Thymus (tissue), 11 donors: ENCODE data around the gene STPG2. TPM values are rescaled to one million over a fixed set of nuclear protein-coding genes. Genes with fewer than 3 reads are reported as not detected.

ENCODE experiments used
- DNase-seq, 9 donors: peaks; one replicate each; pipeline ENCODE4 v3.0.0-alpha.2; 2013; ENCODE audit warnings: low spot score in 9 of 9, low read depth in 6 of 9, missing footprints in 1 of 9
- H3K27ac ChIP-seq, 2 donors: one replicate each; pipeline ENCODE4 v1.5.1; 2013; ENCODE audit warnings: control low read depth in 1 of 2, low read depth in 1 of 2, low read length in 1 of 2, mild to moderate bottlenecking in 1 of 2, moderate library complexity in 1 of 2
- H3K27me3 ChIP-seq, 2 donors: one replicate each; pipeline ENCODE4 v1.5.1; 2013; ENCODE audit warnings: low read length in 1 of 2; ENCODE audit not compliant: control insufficient read depth in 2 of 2, insufficient read depth in 1 of 2
- H3K36me3 ChIP-seq, 2 donors: one replicate each; pipeline ENCODE4 v1.5.1; 2013; ENCODE audit warnings: low read length in 1 of 2, mild to moderate bottlenecking in 1 of 2, moderate library complexity in 1 of 2; ENCODE audit not compliant: control insufficient read depth in 2 of 2, insufficient read depth in 2 of 2
- H3K4me1 ChIP-seq, 2 donors: one replicate each; pipeline ENCODE4 v1.5.1; 2013; ENCODE audit warnings: low read length in 2 of 2; ENCODE audit not compliant: control insufficient read depth in 2 of 2, insufficient read depth in 2 of 2
- H3K4me3 ChIP-seq, 2 donors: one replicate each; pipeline ENCODE4 v1.5.1; 2013; ENCODE audit warnings: low read length in 2 of 2, control low read depth in 1 of 2, mild to moderate bottlenecking in 1 of 2
- H3K9me3 ChIP-seq, 2 donors: one replicate each; pipeline ENCODE4 v1.5.1; 2013; ENCODE audit warnings: low read length in 1 of 2, mild to moderate bottlenecking in 1 of 2; ENCODE audit not compliant: control insufficient read depth in 2 of 2, insufficient read depth in 1 of 2
- WGBS: extraction: QIAGEN DNeasy Blood & Tissue Kit; methylation state at CpG from one replicate; pipeline ENCODE4 v1.1.7; 2013; 5-methylcytosine and 5-hydroxymethylcytosine counted together
- polyA plus RNA-seq: library from polyadenylated mRNA; stranded (reverse); fragments of 200-250 nt; gene quantifications from one replicate; pipeline ENCODE4 v1.2.3, GENCODE V29; 2013
- total RNA-seq: library from RNA; stranded (reverse); fragments of 120-200 nt; gene quantifications from one replicate; pipeline ENCODE4 v1.2.4, GENCODE V29; 2013
- donor health status: healthy.

STPG2 gene
- total and polyA plus RNA-seq, 2 donors: 0.16 to 0.24 TPM

DNA sequence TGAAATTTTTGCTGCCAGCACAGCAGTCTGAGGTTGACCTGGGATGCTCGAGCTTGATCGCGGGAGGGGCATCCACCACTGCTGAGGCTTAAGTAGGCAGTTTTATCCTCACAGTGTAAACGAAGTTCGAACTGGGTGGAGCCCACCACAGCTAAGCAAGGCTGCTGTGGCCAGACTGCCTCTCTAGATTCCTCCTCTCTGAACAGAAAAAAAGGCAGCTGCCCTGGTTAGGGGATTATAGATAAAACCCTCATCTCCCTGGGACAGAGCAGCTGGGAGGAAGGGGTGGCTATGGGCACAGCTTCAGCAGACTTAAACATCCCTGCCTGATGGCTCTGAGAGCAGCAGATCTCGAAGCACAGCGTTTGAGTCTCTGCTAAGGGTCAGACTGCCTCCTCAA lies 314.6 kb downstream of the STPG2 start:
- 96% methylated on average over 7 of the region's 7 CpGs for WGBS
- no peaks in the 10 kb centered on the region for H3K4me1 ChIP-seq
- no peak overlapping the region for H3K4me3 ChIP-seq

DNA sequence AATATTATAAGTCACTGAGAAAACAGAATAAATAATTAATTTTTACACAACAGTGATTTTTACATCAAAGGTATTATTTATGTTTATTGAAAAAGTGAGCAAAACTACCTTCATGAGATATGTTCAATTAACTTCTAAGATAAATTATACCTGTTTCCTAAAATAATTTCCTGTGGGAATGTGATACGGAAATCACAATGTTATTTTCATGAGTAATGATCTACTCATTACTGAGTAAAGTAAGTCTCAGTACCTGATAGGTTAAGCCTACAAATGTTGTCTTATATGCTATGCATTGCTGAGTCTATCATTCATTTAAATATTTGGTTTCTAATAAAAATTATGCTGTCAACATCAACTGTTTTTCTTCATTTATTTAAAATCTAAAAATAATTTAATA lies 324.0 kb downstream of the STPG2 start:
- Histone ChIP-seq H3K36me3 (no peaks in the 10 kb centered on the region), H3K4me3 (no peak overlapping the region), H3K9me3 (no peaks in the 10 kb centered on the region), H3K4me1 (no peaks in the 10 kb centered on the region), H3K27me3 (no peaks in the 10 kb centered on the region), H3K27ac (no peak overlapping the region)
- WGBS: 96% methylated on average over 1 of the region's 1 CpG
- no peak for DNase-seq

More for the DNA sequence above, 314.6 kb downstream of the STPG2 start:
- Histone ChIP-seq H3K27ac (no peak overlapping the region), H3K27me3 (no peaks in the 10 kb centered on the region), H3K36me3 (no peaks in the 10 kb centered on the region), H3K9me3 (peaks cover 0 to 10% of the 10 kb centered on the region in 2 donors)
- no peak for DNase-seq

DNA sequence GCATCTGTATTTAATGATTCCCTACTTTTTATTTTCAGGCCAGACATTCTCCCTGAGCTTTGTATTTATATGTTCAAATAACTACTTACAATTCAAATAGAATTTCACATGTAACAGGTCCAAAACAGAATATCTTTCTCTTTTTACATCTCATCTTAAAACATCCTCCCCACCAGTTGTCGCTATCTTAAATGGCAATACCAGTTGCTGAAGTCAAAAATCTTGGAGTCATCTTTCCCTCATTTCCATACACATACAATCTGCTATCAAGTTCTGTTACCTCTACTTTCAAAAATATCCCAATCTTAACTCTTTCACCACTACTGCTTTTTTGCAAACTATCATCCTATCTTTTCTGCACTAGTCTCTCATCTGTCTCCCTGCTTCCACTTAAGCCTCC lies 330.5 kb downstream of the STPG2 start:
- no peak for DNase-seq
- Histone ChIP-seq H3K4me1 (no peaks in the 10 kb centered on the region), H3K36me3 (no peaks in the 10 kb centered on the region), H3K27ac (no peak overlapping the region), H3K9me3 (no peaks in the 10 kb centered on the region), H3K4me3 (no peak overlapping the region), H3K27me3 (no peaks in the 10 kb centered on the region)
- WGBS: 97% methylated on average over 1 of the region's 1 CpG

DNA sequence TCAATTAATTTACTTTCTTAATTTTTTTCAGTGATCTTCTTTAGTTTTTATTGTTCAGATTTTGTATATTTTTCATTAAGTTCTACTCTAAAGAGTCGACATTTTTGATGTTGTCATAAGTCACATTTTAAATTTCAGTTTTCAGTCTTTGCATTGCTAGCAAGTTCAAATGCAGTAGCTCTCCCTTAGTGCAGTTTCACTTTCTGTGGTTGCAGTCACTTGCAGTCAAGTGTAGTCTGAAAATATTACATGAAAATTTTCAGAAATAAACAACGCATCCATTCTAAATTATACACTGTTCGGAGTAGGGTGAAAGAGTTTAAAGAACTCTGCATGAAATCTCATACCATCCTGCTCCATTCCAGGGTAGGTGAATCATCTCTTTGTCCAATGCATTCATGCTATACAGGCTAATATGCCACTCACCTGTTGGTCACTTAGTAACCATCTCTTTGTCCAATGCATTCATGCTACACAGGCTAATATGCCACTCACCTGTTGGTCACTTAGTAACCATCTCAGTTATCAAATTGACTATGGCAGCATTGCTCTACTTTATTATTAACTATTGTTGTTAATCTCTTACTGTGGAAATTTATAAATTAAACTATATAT lies 356.9 kb downstream of the STPG2 start:
- Histone ChIP-seq H3K27ac (no peak overlapping the region), H3K36me3 (no peaks in the 10 kb centered on the region), H3K27me3 (no peaks in the 10 kb centered on the region), H3K4me1 (no peaks in the 10 kb centered on the region), H3K9me3 (no peaks in the 10 kb centered on the region), H3K4me3 (no peak overlapping the region)
- 96% methylated on average over 3 of the region's 3 CpGs for WGBS
- no peak for DNase-seq

DNA sequence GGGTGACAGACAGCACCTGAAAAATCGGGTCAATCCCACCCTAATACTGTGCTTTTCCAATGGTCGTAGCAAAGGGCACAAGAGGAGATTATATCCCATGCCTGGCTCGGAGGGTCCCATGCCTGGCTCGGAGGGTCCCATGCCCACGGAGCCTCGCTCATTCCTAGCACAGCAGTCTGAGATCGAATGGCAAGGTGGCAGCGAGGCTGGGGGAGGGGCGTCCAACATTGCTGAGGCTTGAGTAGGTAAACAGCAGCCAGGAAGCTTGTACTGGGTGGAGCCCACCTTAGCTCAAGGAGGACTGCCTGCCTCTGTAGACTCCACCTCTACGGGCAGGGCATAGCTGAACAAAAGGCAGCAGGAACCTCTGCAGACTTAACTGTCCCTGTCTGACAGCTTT lies 365.1 kb downstream of the STPG2 start:
- Histone ChIP-seq H3K4me3 (no peak overlapping the region), H3K27me3 (no peaks in the 10 kb centered on the region)
- WGBS: 94% methylated on average over 10 of the region's 10 CpGs

GRCh38 chr4:97774347-97774989 lies 368.8 kb downstream of the STPG2 start:
- Histone ChIP-seq H3K4me3 (no peak overlapping the region), H3K4me1 (no peaks in the 10 kb centered on the region), H3K36me3 (no peaks in the 10 kb centered on the region), H3K9me3 (peaks cover 0 to 4% of the 10 kb centered on the region in 2 donors), H3K27me3 (no peaks in the 10 kb centered on the region), H3K27ac (no peak overlapping the region)
- DNase-seq: no peak
- WGBS: 91% methylated on average over 2 of the region's 2 CpGs

More for the DNA sequence above, 365.1 kb downstream of the STPG2 start:
- Histone ChIP-seq H3K4me1 (no peaks in the 10 kb centered on the region), H3K36me3 (no peaks in the 10 kb centered on the region), H3K9me3 (peaks cover 0 to 4% of the 10 kb centered on the region in 2 donors), H3K27ac (no peak overlapping the region)
- no peak for DNase-seq

DNA sequence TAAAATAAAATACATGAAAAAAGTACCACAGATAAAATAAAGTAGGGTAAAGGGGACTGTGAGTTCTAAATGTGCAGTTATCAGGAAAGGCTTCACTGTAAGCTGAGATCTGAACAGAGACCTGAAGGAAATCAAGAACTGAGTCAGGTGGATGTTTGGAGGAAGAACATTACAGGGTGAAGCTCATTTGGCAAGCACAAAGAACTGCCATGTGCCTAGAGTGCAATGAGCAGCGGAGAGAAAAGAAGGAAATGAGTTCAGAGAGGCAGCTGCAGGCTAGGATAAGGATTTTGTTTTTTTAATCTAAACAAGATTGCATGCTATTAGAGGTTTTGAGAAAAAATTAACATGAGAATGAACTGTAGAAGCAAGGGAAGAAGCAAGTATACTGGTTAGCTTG lies 373.1 kb downstream of the STPG2 start:
- 64% methylated on average over 1 of the region's 1 CpG for WGBS
- H3K27me3 ChIP-seq: no peaks in the 10 kb centered on the region
- no peak overlapping the region for H3K27ac ChIP-seq

GRCh38 chr4:97762115-97762512 lies 381.2 kb downstream of the STPG2 start:
- Histone ChIP-seq H3K27ac (no peak overlapping the region), H3K9me3 (no peaks in the 10 kb centered on the region), H3K27me3 (no peaks in the 10 kb centered on the region), H3K4me3 (no peak overlapping the region), H3K36me3 (no peaks in the 10 kb centered on the region), H3K4me1 (no peaks in the 10 kb centered on the region)
- no peak for DNase-seq
- WGBS: 93% methylated on average over 1 of the region's 1 CpG

More for the DNA sequence above, 373.1 kb downstream of the STPG2 start:
- no peak overlapping the region for H3K4me3 ChIP-seq
- H3K9me3 ChIP-seq: no peaks in the 10 kb centered on the region
- no peaks in the 10 kb centered on the region for H3K4me1 ChIP-seq
- H3K36me3 ChIP-seq: no peaks in the 10 kb centered on the region
- no peak for DNase-seq

DNA sequence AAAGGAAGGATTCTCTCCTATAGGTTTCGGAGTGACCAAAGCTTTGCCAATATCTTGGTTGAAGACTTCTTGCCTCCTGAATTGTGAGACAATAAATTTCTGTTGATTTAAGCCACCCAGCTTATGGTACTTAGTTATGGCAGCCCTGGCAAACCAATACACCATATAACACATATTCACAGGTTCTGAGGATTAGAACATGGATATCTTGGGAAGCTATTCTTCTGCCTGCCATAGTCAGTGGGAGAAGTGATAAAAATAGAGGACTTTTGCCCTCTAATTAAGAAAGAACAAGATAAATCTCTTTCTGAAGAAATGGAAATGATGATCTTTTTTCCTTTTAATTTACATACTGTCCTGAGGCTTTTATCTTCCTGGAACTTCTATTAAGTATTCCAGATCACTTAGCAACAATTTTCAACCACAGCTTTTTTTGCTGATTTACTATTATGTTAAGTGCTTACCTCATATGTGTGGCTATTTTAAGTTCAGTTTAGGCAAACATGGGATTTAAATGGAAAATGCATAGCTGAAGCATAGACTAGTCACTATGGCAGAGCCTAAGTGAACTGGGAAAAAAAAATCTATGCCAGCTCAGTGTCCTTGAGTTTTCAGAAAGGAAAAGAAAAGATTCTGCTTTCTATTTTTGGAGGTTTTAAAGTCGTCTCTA lies 381.7 kb downstream of the STPG2 start:
- Histone ChIP-seq H3K27ac (no peak overlapping the region), H3K9me3 (no peaks in the 10 kb centered on the region), H3K27me3 (no peaks in the 10 kb centered on the region), H3K36me3 (no peaks in the 10 kb centered on the region), H3K4me3 (no peak overlapping the region), H3K4me1 (no peaks in the 10 kb centered on the region)
- 83% methylated on average over 2 of the region's 2 CpGs for WGBS
- DNase-seq: no peak
